Smooth muscle cell (in vitro differentiated cells): Measurements from ENCODE around the gene ROM1. TPM values are rescaled to one million over a fixed set of nuclear protein-coding genes. Genes with fewer than 3 reads are reported as not detected.
"Not testable (repeated sequence)": the region's sequence is repeated elsewhere in the genome, so short reads cannot be mapped to it uniquely, and the experiment has no call there.

ENCODE experiments used
- DNase-seq: peaks from one replicate; lab custom pipeline; 2025; ENCODE audit not compliant: unreplicated experiment; lab: John Stamatoyannopoulos, UW
- H2AFZ ChIP-seq: fragments of 200-600 bp; sonication (generic); 2 replicates; pipeline ENCODE4 v1.6.0; 2016; ENCODE audit warnings: antibody characterized with exemption, low read depth, mild to moderate bottlenecking
- H3F3A ChIP-seq: fragments of 200-600 bp; sonication (generic); 2 replicates; pipeline ENCODE4 v1.6.0; 2017; ENCODE audit warnings: antibody characterized with exemption, low read depth
- H3K27ac ChIP-seq: fragments of 200-600 bp; sonication (generic); 2 replicates; pipeline ENCODE4 v1.5.1; 2016; ENCODE audit warnings: low read depth, mild to moderate bottlenecking
- H3K27me3 ChIP-seq: fragments of 200-600 bp; sonication (generic); 2 replicates; pipeline ENCODE4 v1.6.1; 2016; ENCODE audit warnings: low read depth, mild to moderate bottlenecking
- H3K36me3 ChIP-seq: fragments of 200-600 bp; sonication (generic); 2 replicates; pipeline ENCODE4 v1.5.1; 2016; ENCODE audit warnings: low read depth
- H3K4me1 ChIP-seq: fragments of 200-600 bp; sonication (generic); 2 replicates; pipeline ENCODE4 v1.5.1; 2016; ENCODE audit warnings: low read depth
- H3K4me2 ChIP-seq: fragments of 200-600 bp; sonication (generic); 2 replicates; pipeline ENCODE4 v1.6.0; 2016; ENCODE audit warnings: mild to moderate bottlenecking
- H3K4me3 ChIP-seq: fragments of 200-600 bp; sonication (generic); 2 replicates; pipeline ENCODE4 v1.5.1; 2016; ENCODE audit warnings: mild to moderate bottlenecking
- H3K79me2 ChIP-seq: fragments of 200-600 bp; sonication (generic); 2 replicates; pipeline ENCODE4 v1.6.0; 2016; ENCODE audit warnings: low read depth, mild to moderate bottlenecking
- H3K9ac ChIP-seq: fragments of 200-600 bp; sonication (generic); 2 replicates; pipeline ENCODE4 v1.6.0; 2016; ENCODE audit warnings: low read depth
- H3K9me3 ChIP-seq: fragments of 200-600 bp; sonication (generic); replicated peaks from 2 replicates; pipeline ENCODE4 v1.5.1; 2016; ENCODE audit warnings: low read depth
- H4K20me1 ChIP-seq: fragments of 200-600 bp; sonication (generic); 2 replicates; pipeline ENCODE4 v1.6.0; 2016; ENCODE audit warnings: low read depth
- CTCF ChIP-seq: fragments of 200-600 bp; sonication (generic); IDR thresholded peaks from 2 replicates; pipeline ENCODE4 v1.5.1; 2017; ENCODE audit warnings: borderline replicate concordance, mild to moderate bottlenecking, antibody characterized with exemption; ENCODE audit not compliant: insufficient read depth, poor library complexity, severe bottlenecking
- WGBS: methylation state at CpG from one replicate; pipeline ENCODE4 v1.1.7; 2016; ENCODE audit warnings: low lambda C conversion rate; 5-methylcytosine and 5-hydroxymethylcytosine counted together
- polyA plus RNA-seq: library from polyadenylated mRNA; unstranded; fragments of >200 nt; fragmentation: Nextera tagmentation; extraction: Ambion mirVana; gene quantifications from 2 replicates; pipeline ENCODE4 v1.2.1, GENCODE V29; 2016
- total RNA-seq: library from RNA; depleted of rRNA; stranded (reverse); fragments of >200 nt; gene quantifications from 2 replicates; pipeline ENCODE4 v1.2.3, GENCODE V29; 2014

Gene ROM1
- total and polyA plus RNA-seq, 2 experiments from 2014 or later = 1.4 to 4.0 TPM

- no peak overlapping the region for H3K4me3 ChIP-seq
- H4K20me1 ChIP-seq = no peaks in the 10 kb centered on the region
- H3F3A ChIP-seq = peaks cover 5% of the 10 kb centered on the region
- no peak overlapping the region for H3K9ac ChIP-seq
- H3K4me1 ChIP-seq = no peaks in the 10 kb centered on the region
- no peaks in the 10 kb centered on the region for H3K9me3 ChIP-seq
- H3K79me2 ChIP-seq = peaks cover 29% of the 10 kb centered on the region
- no peak overlapping the region for H2AFZ ChIP-seq
- DNase-seq = no peak
- TF ChIP-seq CTCF = no peak
- H3K27ac ChIP-seq = no peak overlapping the region
- peaks cover 3% of the 10 kb centered on the region for H3K36me3 ChIP-seq
- WGBS = 96% methylated on average over 2 of the region's 2 CpGs
- no peak overlapping the region for H3K4me2 ChIP-seq
- H3K27me3 ChIP-seq = no peaks in the 10 kb centered on the region
These were observed 33.8 kb upstream of the ROM1 start for GRCh38 chr11:62579252-62579651.

- H4K20me1 ChIP-seq = no peaks in the 10 kb centered on the region
- DNase-seq = no peak
- no peaks in the 10 kb centered on the region for H3K4me1 ChIP-seq
- no peak overlapping the region for H3K4me2 ChIP-seq
- whole genome bisulfite sequencing = 92% methylated on average over 17 of the region's 18 CpGs
- peaks cover 3% of the 10 kb centered on the region for H3K36me3 ChIP-seq
- no peak overlapping the region for H3K9ac ChIP-seq
- no peaks in the 10 kb centered on the region for H3K9me3 ChIP-seq
- no peaks in the 10 kb centered on the region for H3K27me3 ChIP-seq
- peaks cover 10% of the 10 kb centered on the region for H3K79me2 ChIP-seq
- TF ChIP-seq CTCF = no peak
- no peak overlapping the region for H3K27ac ChIP-seq
- peaks cover 5% of the 10 kb centered on the region for H3F3A ChIP-seq
- H3K4me3 ChIP-seq = no peak overlapping the region
- H2AFZ ChIP-seq = no peak overlapping the region
These were observed 31.9 kb upstream of the ROM1 start for GRCh38 chr11:62580959-62581715.

- H3K27ac ChIP-seq, H3K4me1 ChIP-seq, H3K4me3 ChIP-seq, H3K9me3 ChIP-seq, H3K36me3 ChIP-seq, DNase-seq, H3K27me3 ChIP-seq, H3K4me2 ChIP-seq, H3K9ac ChIP-seq, H2AFZ ChIP-seq, H3F3A ChIP-seq, H4K20me1 ChIP-seq, H3K79me2 ChIP-seq: not testable (repeated sequence)
- WGBS = 97% methylated on average over 4 of the region's 4 CpGs
These were observed 31.3 kb upstream of the ROM1 start for GRCh38 chr11:62581735-62582134.

GRCh38 chr11:62585356-62585755, 27.7 kb upstream of the ROM1 start:
- H3K27ac ChIP-seq, H4K20me1 ChIP-seq, H2AFZ ChIP-seq, H3K27me3 ChIP-seq, H3K4me3 ChIP-seq, DNase-seq, H3K9me3 ChIP-seq, H3K36me3 ChIP-seq, H3F3A ChIP-seq, H3K4me2 ChIP-seq, H3K9ac ChIP-seq, H3K4me1 ChIP-seq: not testable (repeated sequence)
- 99% methylated on average over 7 of the region's 7 CpGs for WGBS
- peaks cover 17% of the 10 kb centered on the region for H3K79me2 ChIP-seq
